HG03520 (cell line): Measurements from ENCODE around the gene SLC10A7.

ENCODE experiments used
- ATAC-seq: cut with Tn5 transposase; IDR thresholded peaks from one replicate; pipeline ENCODE4 v1.9.1; 2021; ENCODE audit warnings: mild to moderate bottlenecking, moderate library complexity; ENCODE audit not compliant: unreplicated experiment

Gene SLC10A7

DNA sequence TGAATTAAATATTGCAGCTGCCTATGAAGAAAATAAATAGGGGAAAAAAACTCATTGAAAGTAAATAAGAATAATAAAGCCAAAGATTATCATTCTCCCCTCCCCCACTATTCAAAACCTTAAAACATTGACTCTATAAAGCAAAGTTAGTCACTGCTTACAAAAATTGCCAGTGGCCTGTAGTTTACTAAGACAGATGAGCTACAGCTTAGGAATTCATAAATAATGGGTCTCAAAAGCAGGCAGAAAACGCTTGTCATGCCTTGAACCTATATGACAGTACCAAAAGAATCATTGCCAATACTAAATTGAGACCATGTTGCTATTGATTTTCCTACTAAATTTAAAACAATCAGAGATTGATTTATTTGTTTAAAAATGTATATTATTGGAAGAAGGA lies 78.9 kb downstream of the SLC10A7 start:
- no peak for ATAC-seq

DNA sequence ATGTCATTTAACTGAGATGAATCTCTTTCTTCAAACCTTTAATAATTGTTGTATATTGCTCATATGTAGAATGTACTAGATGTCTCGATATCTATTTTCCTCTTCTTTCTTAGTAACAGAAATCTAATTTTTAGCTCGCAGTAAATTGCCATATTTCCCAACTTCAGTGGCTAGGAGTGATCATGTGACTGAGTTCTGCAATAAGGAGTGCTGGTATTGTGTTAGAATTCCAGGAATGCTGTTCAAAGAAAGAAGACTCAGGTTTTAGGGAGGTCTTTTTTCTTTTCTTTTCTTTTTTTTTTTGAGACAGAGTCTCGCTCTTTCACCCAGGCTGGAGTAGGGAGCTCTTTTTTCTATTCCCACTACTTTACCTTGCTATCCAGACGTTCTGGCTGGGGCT lies 81.7 kb downstream of the SLC10A7 start:
- no peak for ATAC-seq

DNA sequence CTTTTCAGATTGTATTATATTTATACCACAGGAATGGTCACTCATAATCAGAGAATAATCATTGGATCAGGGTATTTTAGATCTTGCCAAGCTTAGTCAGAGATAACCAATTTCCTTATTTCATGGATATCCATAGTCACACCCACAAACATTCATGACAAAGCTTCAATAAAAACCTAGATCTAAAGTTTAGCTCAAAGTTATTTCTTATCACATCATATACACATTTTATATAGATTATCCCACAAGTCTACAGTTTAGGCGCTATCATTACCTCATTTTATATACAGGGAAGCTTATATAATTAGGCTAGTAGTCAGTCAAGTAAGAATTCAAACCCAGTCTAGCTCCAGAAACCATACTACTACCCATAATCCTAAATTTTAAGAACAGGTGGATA lies 82.3 kb downstream of the SLC10A7 start:
- ATAC-seq, result no peak

DNA sequence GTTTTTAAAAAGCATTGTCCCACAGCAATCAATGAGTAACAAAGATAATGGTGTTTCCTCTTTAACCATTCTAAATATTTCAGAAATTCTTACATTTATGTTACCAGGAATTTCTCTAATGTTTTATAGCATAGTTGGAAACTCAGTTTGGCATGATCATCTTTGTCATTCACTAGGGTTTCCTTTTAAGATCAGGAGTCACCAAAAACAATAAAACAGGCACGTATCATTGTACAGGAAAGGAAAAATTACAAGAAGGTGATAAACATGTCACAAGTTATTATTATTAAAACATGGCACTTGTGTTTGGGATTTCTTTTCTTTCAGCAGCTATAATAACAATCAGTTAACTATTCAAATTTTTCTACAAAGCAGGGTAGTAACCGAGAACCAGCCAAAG lies 84.0 kb downstream of the SLC10A7 start:
- ATAC-seq, result no peak

DNA sequence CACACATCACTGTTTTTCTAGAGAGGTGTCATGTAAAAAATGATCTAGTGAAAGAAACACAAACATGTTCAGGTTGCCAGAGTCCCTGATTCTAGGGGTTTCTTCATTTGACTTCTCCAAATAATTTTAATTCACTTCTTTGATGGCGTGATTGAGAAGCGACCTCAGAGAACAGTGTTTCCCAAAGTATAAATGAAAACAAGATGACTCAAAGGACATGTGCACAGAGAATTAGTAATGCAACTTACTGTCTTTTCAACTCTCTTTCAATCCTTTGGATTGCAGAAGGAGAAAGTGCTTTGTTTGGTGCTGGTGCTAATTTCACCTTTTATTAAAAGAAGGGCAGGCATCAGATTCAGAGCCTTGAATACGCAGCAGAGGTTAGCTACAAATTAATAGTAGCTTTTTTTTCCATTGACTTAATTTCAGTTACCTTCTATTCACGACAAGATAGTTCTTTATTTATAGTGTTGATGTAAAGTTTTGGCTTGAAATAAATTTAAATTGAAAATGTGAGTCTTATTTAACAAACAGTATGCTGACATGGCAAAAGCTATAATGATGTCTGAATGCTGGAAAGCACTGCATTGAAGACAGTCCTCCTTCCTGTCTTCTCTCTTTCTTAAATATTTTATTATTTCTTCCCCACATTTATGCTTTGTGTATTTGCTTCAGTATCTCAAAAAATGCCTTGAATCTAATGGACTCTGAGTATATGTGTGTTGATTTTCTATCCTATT lies 85.1 kb downstream of the SLC10A7 start:
- no peak for ATAC-seq

DNA sequence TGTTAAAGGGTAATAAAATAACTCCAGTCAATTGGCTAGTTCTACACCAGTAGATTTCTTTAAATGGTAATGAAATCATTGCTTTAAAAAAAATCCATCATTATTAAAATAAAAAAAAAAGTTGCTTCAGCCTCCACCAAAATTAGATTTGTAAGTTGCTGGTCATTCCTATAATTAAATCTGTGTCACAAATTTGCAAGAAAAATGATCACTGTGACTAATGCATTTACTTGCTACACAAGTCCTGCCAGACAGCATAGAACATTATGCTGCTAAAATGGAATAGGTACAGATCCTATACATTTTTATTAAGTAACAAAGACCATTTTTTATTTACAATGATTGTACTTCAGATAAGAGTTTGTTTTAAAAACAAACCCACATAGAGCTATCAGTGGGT lies 85.8 kb downstream of the SLC10A7 start:
- ATAC-seq, result no peak

DNA sequence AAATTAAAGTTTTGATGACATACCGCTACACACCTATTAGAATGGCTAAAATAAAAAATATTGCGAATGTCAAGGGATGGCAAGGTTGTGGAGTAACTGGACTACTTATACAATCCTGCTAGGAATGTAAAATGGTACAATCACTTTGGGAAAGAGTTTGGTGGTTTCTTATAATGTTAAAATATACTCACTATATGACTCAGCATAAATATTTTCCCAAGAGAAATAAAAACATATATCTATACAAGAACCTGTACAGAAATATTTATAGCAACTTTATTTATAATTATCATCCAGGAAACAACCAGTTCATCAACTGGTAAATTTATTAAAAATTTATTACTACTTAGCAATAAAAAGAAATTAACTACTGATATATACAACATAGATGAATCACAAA lies 89.7 kb downstream of the SLC10A7 start:
- no peak for ATAC-seq

DNA sequence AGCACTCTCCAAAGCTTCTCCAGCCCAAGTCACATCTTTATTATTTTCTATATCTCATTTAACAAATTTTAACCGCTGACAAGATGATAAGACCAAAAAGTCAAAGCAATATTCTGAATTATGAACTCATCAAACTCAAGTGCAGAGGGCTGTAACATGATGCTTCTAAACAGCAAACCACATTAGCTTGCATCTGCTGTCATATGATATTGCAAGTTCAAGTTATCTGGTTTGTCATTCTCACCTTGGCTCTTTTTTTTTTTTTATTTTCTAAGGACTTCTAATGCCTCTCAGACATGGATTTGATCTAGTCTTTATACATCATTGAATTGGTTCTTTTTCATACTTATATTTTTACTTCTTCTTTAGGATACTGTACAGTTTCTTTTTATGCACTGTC lies 93.4 kb downstream of the SLC10A7 start:
- no peak for ATAC-seq

DNA sequence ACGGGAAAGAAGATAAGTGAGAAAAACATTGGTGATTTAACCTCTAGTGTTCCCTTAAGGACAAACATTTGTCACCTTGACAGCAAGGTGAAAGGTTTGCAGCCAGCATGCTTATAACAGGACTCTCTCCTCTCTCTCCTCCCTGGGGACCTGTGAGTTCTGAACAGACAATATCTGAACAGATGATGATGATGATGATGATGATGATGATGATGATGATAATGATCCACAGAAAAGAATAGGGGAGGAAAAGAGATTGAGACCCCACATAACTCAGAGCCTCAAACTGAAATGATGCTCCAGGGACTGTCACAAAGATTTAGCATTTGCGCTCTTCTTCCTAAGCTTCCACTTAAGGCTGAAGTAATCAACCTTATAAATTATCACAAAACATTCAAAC lies 103.9 kb downstream of the SLC10A7 start:
- ATAC-seq, result no peak

DNA sequence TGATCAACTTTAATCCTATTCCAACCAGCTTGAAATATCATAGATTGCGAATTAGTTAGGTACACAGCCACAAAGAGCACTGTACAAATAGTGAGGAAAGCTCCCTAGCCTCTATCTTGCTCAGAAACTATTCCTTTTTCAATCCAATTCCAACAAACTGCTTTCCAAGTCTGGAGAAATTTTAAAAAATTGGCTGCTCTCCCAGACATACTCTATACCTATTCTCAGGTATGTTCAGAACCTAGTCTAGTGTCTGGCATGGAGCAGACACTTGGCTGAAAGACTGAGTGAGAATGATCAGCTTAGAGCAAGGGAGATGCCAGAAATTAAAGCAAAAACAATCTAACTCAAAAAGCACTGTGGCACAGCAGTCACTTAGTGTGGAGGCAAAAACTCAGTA lies 105.9 kb downstream of the SLC10A7 start:
- no peak for ATAC-seq

DNA sequence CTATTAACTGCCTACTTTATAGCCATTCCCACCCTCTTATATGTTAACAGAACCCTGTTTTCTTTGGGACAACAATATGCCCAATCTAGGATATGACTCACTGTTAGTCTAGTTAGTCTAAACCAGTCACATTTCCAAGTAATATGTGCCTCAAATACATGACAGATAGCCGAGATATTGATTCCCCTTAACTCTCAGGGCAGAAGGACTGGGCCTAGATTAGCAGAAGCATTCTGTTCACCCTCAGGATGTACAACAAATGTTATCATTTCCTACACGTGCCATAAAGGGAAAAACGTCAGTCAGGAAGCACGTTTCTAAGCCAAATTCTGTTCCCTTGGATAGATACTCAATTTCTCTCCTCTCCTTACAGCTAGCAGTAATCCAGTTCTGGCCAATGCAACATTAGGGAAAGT lies 114.1 kb downstream of the SLC10A7 start:
- no peak for ATAC-seq

DNA sequence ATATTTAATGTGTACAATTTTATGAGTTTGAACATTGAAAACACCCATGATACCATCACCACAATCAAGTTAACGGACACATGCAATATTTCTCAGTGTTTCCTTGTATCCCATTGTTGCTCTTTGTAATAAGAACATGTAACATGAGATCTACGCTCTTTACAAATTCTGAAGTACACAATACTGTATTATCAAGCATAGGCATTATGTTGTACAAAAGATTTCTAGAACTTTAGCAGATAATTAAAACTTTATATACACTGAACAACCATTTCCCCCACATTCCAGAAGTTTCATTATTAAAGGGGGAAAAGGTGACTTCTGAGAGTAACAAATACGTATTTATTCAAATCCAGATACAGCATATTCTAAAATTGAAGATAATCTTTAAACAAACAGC lies 114.5 kb downstream of the SLC10A7 start:
- ATAC-seq, result no peak

DNA sequence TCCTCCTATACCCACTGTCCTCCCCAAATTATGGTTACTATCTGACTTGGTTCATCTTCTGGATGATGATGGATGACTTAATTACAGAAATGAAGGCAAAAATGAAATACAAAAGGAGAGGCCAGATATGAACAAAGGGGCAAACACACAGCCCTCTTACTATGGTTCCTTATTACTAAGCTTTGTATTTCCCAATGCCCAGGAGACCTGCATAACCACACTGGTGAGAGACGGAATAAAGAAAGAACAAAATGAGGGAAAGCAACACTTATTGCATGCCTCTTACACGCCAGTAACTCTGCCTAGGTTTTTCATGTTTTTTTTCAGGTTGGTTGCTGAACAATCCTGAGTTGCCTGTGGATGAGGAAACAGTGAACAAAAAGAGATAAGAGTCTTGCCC lies 120.5 kb downstream of the SLC10A7 start:
- ATAC-seq, result no peak

DNA sequence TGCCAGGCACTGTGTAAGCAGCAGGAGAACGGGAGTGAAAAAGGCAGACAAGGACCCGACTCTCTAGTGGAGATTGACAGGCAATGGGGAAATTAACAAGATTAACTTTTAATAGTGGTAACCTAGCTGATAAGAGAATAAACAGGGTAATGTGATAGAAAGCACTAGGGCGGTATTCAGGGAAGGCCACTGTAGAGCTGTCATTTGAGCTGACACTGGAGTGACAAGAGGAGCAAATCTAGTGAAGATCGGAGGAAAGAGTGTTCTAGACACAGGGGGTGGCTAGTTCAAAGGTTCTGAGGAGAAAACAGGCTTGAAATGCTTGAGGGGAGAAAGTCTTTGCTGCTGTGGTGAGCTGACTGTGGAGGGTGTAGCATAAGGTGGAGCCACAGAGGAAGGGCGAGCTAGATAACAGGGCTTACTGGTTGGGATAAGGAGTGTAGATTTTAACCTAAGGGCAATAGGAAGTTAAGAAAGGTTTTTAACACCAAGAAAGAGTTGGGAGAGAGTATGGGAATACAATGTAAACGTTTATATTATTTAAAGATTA lies 122.8 kb downstream of the SLC10A7 start:
- no peak for ATAC-seq

DNA sequence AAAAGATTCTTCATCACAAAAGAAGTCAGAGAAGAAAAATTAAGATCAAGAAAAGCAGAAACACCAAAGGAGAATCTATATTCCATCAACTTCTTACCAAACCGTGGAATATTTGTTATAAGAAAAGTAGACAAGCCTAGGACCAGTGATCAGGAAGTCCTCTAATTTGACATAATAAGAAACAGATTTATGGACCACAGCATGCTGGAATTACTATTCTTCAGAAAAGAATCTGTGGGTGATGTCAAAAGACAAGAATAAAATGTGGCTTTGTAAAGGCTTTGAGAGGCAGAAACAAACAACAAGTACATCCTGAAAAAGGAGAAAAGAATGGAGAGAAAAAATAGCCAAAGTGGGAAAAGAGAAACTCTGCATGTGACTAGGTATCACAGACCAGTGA lies 123.3 kb downstream of the SLC10A7 start:
- no peak for ATAC-seq

DNA sequence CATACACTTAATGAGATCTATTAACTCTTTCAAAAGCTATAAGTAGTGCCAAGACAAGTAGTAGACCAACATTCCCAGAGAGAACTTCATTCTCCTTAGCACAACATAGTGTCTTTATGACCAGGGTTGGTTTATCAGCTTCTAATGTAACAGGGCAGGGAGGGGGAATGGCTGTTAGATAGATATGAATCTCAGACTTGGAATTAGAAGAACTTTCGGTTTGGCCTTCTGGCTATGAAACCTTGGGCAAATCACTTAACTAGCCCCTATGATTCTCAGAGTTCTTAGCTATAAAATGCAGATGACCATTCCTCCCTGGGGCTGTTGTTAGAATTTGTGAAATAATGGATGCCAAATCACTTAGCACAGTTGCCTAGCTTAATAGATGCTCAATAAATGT lies 132.2 kb downstream of the SLC10A7 start:
- ATAC-seq, result no peak

DNA sequence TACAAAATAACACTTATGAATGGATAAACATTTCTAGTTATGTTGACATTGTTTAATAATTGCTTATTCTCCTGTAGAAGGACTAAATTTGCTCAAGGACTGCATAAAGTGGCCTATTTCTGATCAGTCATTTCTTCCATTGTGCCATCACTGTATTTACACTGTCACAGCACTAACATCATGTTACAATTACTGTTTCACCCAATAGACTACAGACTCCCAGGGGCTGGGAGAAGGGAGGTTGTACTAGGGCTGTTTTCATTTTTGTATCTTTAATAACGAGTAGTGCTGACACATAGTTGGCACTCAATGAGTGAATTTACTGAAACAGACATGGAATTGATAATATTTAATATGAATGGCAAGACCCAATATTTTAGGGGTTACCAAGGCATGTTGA lies 139.5 kb downstream of the SLC10A7 start:
- no peak for ATAC-seq

DNA sequence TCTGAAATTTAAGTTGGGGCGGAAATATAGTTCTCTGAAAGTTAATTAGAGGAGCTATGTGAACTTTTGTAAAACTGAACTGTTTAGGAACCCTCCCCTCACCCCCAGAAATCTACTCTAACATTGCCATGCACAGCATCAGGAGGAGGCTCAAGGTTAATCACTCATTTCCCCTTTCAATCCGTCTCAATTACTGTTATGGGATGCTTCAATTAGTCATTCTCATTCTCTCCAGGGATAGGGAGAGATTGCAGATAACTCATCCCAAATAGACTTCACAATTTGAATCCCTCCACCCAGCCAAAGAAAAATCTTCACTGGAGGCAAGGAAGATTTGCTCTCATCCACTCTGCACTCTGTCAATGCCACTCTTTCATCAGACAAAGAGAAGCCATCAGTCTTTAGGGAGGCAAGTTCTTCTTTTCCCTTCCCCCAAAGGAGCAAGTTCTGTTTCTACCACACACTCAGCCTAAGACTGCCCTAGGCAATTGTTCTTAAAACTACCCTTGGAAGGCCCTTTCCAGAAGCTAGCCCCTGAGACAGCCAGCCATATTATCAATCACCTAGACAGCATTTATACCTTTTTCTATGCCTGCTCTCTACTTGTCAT lies 140.4 kb downstream of the SLC10A7 start:
- ATAC-seq, result no peak

DNA sequence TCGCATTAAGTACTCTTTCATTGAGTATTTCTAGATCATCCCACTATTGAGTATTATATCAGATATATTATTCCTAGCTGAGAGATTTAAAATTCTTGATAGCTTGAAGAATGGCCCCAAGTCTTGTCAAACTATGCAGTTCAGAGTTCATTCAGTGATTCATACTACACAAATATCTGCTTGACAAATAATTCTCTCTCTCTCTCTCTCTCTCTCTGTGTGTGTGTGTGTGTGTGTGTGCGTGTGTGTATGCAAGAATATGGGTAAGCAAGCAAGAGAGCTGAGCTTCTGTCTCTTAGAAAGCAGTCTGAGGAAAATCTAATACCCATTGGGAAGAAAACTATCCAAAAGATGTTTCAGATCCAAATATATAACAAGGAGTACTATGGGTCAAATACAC lies 142.0 kb downstream of the SLC10A7 start:
- ATAC-seq, result no peak

DNA sequence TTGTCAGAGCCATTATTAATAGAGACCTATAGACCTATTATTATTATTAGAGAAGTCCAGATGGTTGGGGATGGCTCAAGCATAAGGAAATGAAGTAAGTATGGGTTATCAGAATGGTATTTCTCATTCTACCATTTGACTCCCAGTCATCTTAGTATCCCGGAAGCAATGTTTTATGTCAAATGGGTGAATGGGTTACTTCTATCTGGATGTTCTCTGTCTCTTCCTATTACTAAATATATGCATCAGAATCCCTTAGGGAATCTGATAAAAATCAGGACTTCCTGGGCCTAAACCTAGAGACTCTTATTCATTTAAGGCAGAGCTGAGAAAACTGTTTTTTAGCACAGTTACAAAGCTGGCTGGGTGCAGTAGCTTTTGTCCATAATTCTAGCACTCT lies 149.9 kb downstream of the SLC10A7 start:
- no peak for ATAC-seq

DNA sequence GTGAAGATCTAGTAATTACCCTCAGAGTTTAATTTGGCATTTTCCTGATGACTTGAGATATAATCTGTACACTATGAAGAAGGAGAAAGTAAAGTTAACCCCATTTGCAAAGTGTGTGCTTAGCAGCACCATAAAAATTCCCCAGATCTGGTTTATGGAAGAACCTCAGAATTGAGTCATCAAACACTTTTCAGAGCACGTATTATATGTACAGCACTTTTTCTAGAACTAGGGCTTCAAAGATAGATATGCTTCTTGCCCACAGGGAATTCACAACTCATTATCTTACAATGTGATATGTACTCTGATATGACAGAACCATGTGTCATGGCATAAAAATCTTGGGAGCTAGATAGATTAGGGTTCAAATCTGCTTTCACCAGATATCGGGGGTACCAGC lies 150.9 kb downstream of the SLC10A7 start:
- ATAC-seq, result no peak

DNA sequence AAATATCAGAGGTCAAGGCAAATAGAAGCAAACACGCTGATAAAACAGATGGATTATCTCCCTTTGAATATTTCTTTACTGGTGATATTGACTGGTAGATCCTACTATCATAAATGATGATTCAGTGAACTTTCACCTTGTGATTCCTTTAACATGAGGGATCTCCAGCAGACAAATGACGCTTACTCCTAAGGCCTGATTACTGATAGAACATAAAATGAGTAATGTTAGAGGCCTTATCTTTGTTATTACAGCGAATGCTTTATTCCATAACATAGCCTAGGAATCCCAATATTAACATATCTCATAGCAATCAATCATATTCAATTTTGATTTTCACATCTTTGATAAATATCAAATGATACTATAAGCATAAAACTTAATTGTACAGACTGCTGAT lies 152.3 kb downstream of the SLC10A7 start:
- ATAC-seq, result no peak

DNA sequence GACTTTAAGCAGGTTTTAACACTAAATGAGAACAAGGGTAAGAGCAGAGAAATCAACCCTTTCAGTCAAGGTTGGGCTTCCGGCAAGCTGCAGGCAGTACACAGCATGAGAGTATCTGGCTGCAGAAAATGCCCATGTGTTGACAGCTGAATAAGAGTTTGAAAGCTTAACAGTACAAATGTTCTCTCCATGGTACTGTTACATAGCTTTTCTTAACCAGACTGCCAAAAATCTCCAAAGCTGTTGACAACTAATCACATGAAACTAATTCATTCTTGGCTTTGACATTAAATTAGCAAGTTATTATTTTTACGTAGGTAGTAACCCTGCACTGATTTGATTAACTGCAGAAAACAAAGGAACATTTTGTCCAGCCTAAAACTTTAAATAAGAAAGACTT lies 153.5 kb downstream of the SLC10A7 start:
- no peak for ATAC-seq
